NCI-H460 (cell line): ENCODE results near the gene HSPA2. TPM values are rescaled to one million over a fixed set of nuclear protein-coding genes. Genes with fewer than 3 reads are reported as not detected.
"Not testable (repeated sequence)": the region's sequence is repeated elsewhere in the genome, so short reads cannot be mapped to it uniquely, and the experiment has no call there.

Experiments used
- DNase-seq: peaks from one replicate; pipeline ENCODE4 v3.0.0-alpha.2; 2016; ENCODE audit warnings: low read depth; ENCODE audit errors: extremely low read depth
- total RNA-seq: library from RNA; depleted of rRNA; stranded (reverse); fragments of >200 nt; shearing (Covaris generic); gene quantifications from 2 replicates; pipeline ENCODE4 v1.2.3, GENCODE V29; 2014

Gene HSPA2
- total RNA-seq, 1 experiment from 2014 or later = 3.8 TPM

- DNase-seq = no peak
Observed at GRCh38 chr14:64550621-64551333, 10.2 kb downstream of the HSPA2 start.

GRCh38 chr14:64554556-64554955 is 14.0 kb downstream of the HSPA2 start:
- DNase-seq = no peak

- no peak for DNase-seq
Observed at GRCh38 chr14:64556526-64556925, 16.0 kb downstream of the HSPA2 start.

- DNase-seq = not testable (repeated sequence)
Observed at GRCh38 chr14:64558216-64558615, 17.7 kb downstream of the HSPA2 start.

- DNase-seq = no peak
Observed at GRCh38 chr14:64561631-64562030, 21.1 kb downstream of the HSPA2 start.

GRCh38 chr14:64562436-64562835 is 21.9 kb downstream of the HSPA2 start:
- DNase-seq = no peak

- DNase-seq = no peak
Observed at GRCh38 chr14:64563696-64564095, 23.2 kb downstream of the HSPA2 start.

- DNase-seq = no peak
Observed at GRCh38 chr14:64566651-64567122, 26.1 kb downstream of the HSPA2 start.

GRCh38 chr14:64569138-64569631 is 28.6 kb downstream of the HSPA2 start:
- peak; percentile 45 for DNase-seq

GRCh38 chr14:64569646-64570045 is 29.1 kb downstream of the HSPA2 start:
- not testable (repeated sequence) for DNase-seq

- no peak for DNase-seq
Observed at GRCh38 chr14:64572386-64573104, 32.0 kb downstream of the HSPA2 start.

GRCh38 chr14:64573109-64573508 is 32.6 kb downstream of the HSPA2 start:
- no peak for DNase-seq

- no peak for DNase-seq
Observed at GRCh38 chr14:64574371-64575107, 34.0 kb downstream of the HSPA2 start.

GRCh38 chr14:64577211-64577610 is 36.7 kb downstream of the HSPA2 start:
- DNase-seq = no peak

- DNase-seq = peak; percentile 16
Observed at GRCh38 chr14:64580467-64580866, 39.9 kb downstream of the HSPA2 start.

GRCh38 chr14:64581363-64581762 is 40.8 kb downstream of the HSPA2 start:
- DNase-seq = no peak

- no peak for DNase-seq
Observed at GRCh38 chr14:64581817-64582216, 41.3 kb downstream of the HSPA2 start.

GRCh38 chr14:64584190-64584589 is 43.6 kb downstream of the HSPA2 start:
- DNase-seq = no peak

- no peak for DNase-seq
Observed at GRCh38 chr14:64591809-64592208, 51.3 kb downstream of the HSPA2 start.
